ENCODE results near the gene KLHDC9. TPM values are rescaled to one million over a fixed set of nuclear protein-coding genes. Genes with fewer than 3 reads are reported as not detected.

The KLHDC9 gene
- total and polyA plus RNA-seq, 9 of the 15 experiments (the other 6 are each of a cell fraction or from before 2014, with no cell fraction given): not detected

- TF ChIP-seq AFF4 (CRISPR knock-in tag; IDR thresholded peaks at IDR 0.05) (no peak; the same call in 1 of the 2 replicates), ETV5 (CRISPR knock-in tag; IDR thresholded peaks at IDR 0.05; ENCODE audit: low read depth) (no peak), TBP (optimal IDR thresholded peaks at IDR 0.05; ENCODE audit: low read depth, low read length) (no peak), HOXB6 (CRISPR knock-in tag; IDR thresholded peaks at IDR 0.05; ENCODE audit: borderline replicate concordance) (no peak), STAT5A (IDR thresholded peaks at IDR 0.05; ENCODE audit: borderline replicate concordance, low read length) (no peak), E4F1 (CRISPR knock-in tag; IDR thresholded peaks at IDR 0.05; ENCODE audit: borderline replicate concordance) (no peak), ZNF140 (CRISPR knock-in tag; IDR thresholded peaks at IDR 0.05) (no peak), WHSC1 (IDR thresholded peaks at IDR 0.05; ENCODE audit: low read length) (no peak), ZNF165 (CRISPR knock-in tag; IDR thresholded peaks at IDR 0.05; ENCODE audit: borderline replicate concordance) (no peak), ZNF589 (CRISPR knock-in tag; IDR thresholded peaks at IDR 0.05; ENCODE audit: low read depth) (no peak; the same call in 1 of the 2 replicates), PHF21A (IDR thresholded peaks at IDR 0.05; ENCODE audit: borderline replicate concordance, low read depth) (peak; percentile 56; the same call in 1 of the 2 replicates), COPS2 (conservative IDR thresholded peaks at IDR 0.05) (no peak), GABPB2 (CRISPR knock-in tag; conservative IDR thresholded peaks at IDR 0.05) (no peak), ZNF695 (CRISPR knock-in tag; IDR thresholded peaks at IDR 0.05) (no peak), ZNF717 (CRISPR knock-in tag; IDR thresholded peaks at IDR 0.05) (no peak), PPARD (CRISPR knock-in tag; IDR thresholded peaks at IDR 0.05) (no peak), SRF (CRISPR knock-in tag; IDR thresholded peaks at IDR 0.05) (no peak)
- TF ChIP-seq, protein P1, sequence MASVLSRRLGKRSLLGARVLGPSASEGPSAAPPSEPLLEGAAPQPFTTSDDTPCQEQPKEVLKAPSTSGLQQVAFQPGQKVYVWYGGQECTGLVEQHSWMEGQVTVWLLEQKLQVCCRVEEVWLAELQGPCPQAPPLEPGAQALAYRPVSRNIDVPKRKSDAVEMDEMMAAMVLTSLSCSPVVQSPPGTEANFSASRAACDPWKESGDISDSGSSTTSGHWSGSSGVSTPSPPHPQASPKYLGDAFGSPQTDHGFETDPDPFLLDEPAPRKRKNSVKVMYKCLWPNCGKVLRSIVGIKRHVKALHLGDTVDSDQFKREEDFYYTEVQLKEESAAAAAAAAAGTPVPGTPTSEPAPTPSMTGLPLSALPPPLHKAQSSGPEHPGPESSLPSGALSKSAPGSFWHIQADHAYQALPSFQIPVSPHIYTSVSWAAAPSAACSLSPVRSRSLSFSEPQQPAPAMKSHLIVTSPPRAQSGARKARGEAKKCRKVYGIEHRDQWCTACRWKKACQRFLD (CRISPR knock-in tag; IDR thresholded peaks at IDR 0.05): no peak
- TF ChIP-seq, protein P2, sequence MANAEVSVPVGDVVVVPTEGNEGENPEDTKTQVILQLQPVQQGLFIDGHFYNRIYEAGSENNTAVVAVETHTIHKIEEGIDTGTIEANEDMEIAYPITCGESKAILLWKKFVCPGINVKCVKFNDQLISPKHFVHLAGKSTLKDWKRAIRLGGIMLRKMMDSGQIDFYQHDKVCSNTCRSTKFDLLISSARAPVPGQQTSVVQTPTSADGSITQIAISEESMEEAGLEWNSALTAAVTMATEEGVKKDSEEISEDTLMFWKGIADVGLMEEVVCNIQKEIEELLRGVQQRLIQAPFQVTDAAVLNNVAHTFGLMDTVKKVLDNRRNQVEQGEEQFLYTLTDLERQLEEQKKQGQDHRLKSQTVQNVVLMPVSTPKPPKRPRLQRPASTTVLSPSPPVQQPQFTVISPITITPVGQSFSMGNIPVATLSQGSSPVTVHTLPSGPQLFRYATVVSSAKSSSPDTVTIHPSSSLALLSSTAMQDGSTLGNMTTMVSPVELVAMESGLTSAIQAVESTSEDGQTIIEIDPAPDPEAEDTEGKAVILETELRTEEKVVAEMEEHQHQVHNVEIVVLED (CRISPR knock-in tag; IDR thresholded peaks at IDR 0.05): no peak
These were observed 33.6 kb downstream of the KLHDC9 start (continued) for GRCh38 chr1:161131523-161132409.

All from K562 (cell line).